Measurements from ENCODE around the gene MEAF6. TPM values are rescaled to one million over a fixed set of nuclear protein-coding genes. Genes with fewer than 3 reads are reported as not detected.
"Not testable (repeated sequence)": the region's sequence is repeated elsewhere in the genome, so short reads cannot be mapped to it uniquely, and the experiment has no call there.

MEAF6 gene
- total RNA-seq, result 94.4 and 95.6 TPM in 2 replicates

GRCh38 chr1:37514350-37515184 is at the start of gene MEAF6:
Gene MEAF6, minus strand, starts transcription at chr1:37514766. Its CDS starts 20 bp downstream, at chr1:37514746.
- Mint-ChIP-seq H3K9me3 (no peaks in the 10 kb centered on the region), H3K36me3 (ENCODE audit: low read depth) (peaks cover 28% of the 10 kb centered on the region), H3K4me3 (peak within 1 kb of the TSS; percentile 98), H3K27ac (peak within 1 kb of the TSS; percentile 97), H3K27me3 (no peaks in the 10 kb centered on the region), H3K4me1 (peaks cover 39% of the 10 kb centered on the region)
- peak; percentile 96 for DNase-seq
- intact Hi-C loops (cut with micrococcal nuclease), result loop anchor here (1.0 to 2.0 kb wide), 3 partner anchors 35 to 176 kb away; partner anchors contain the start of gene SNIP1

- H3K27me3 Mint-ChIP-seq, result no peaks in the 10 kb centered on the region
- peaks cover 6% of the 10 kb centered on the region for H3K4me1 Mint-ChIP-seq
- H3K4me3 Mint-ChIP-seq, result no peak overlapping the region
- H3K9me3 Mint-ChIP-seq, result no peaks in the 10 kb centered on the region
- intact Hi-C loops (cut with micrococcal nuclease), result no loop called here
- H3K27ac Mint-ChIP-seq, result no peak overlapping the region
- DNase-seq, result no peak
- H3K36me3 Mint-ChIP-seq (ENCODE audit: low read depth), result peaks cover 41% of the 10 kb centered on the region
These were observed 48.4 kb upstream of the MEAF6 start for GRCh38 chr1:37562984-37563383.

DNA sequence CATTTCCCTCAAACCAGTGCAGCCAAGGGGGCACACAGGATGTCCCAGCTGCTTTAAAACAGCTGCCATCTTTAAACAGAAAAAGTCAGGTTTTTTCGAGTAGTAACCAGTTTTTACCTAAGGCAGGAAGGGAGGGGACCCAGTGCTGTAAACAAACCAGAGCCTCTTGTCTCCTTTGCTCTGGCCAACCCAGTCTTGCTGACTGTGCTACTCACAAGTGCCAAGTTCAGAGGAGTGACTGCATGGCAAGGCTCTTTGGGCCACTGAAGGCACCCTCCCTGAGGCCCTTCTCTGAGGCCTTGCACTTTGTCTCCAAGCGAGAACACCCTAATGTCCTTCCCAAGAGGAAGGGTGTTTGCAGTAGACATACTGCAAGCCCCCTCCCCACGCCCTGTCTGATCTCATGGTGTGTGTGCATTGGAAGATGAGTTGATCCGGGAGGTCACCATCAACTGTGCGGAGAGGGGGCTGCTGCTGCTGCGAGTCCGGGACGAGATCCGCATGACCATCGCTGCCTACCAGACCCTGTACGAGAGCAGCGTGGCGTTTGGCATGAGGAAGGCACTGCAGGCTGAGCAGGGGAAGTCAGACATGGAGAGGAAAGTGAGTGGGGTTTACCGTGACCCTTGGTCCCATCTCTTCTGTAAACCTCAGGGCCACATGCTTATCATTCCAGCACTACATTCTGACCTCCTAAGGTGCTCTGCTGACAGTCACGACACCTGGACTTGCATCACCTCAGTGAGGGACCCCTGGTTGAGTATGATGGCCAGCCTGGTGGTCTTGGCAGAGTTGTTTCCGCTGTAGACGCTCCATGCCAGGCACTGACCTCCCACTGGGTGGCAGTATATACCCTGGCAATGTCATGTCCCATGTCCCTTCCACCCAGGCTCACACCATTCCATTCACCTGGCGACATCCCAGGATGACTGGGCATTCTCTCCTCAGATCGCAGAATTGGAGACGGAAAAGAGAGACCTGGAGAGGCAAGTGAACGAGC is 46.9 kb upstream of the MEAF6 start:
- no peak overlapping the region for H3K27ac Mint-ChIP-seq

GRCh38 chr1:37560401-37561132 is 46.0 kb upstream of the MEAF6 start:
- Mint-ChIP-seq H3K4me3 (no peak overlapping the region), H3K27me3 (no peaks in the 10 kb centered on the region), H3K4me1 (peaks cover 11% of the 10 kb centered on the region), H3K27ac (peak overlapping the region; percentile 11), H3K36me3 (ENCODE audit: low read depth) (peaks cover 17% of the 10 kb centered on the region), H3K9me3 (no peaks in the 10 kb centered on the region)
- no peak for DNase-seq
- intact Hi-C loops (cut with micrococcal nuclease), result loop anchor here (2.0 kb wide), 1 partner anchor 122 kb away; no protein-coding TSS in a partner anchor

More for the DNA sequence above, 46.9 kb upstream of the MEAF6 start:
- Mint-ChIP-seq H3K36me3 (ENCODE audit: low read depth) (peaks cover 26% of the 10 kb centered on the region), H3K4me1 (peaks cover 10% of the 10 kb centered on the region), H3K27me3 (no peaks in the 10 kb centered on the region), H3K4me3 (no peak overlapping the region), H3K9me3 (no peaks in the 10 kb centered on the region)
- peak; percentile 77 for DNase-seq
- intact Hi-C loops (cut with micrococcal nuclease), result loop anchor here (2.0 kb wide), 1 partner anchor 121 kb away; no protein-coding TSS in a partner anchor

DNA sequence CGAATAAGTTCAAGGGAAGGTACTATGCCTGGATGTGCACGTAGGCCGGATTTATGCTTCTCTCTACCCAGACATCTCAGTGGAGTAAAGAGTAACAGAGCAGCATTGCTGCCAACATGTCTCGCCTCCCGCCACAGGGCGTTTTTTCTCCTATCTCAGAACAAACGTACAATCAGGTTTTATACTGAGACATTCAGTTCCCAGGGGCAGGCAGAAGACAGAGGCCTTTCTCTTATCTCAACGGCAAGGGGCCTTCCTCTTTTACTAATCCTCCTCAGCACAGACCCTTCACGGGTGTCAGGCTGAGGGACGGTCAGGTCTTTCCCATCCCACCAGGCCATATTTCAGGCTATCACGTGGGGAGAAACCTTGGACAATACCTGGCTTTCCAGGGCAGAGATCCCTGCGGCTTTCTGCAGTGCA is 45.4 kb upstream of the MEAF6 start:
- Mint-ChIP-seq H3K4me1 (peaks cover 12% of the 10 kb centered on the region), H3K36me3 (ENCODE audit: low read depth) (peaks cover 11% of the 10 kb centered on the region)
- DNase-seq, H3K9me3 Mint-ChIP-seq, H3K27ac Mint-ChIP-seq, H3K4me3 Mint-ChIP-seq, H3K27me3 Mint-ChIP-seq: not testable (repeated sequence)
- intact Hi-C loops (cut with micrococcal nuclease), result loop anchor here (2.0 kb wide), 1 partner anchor 123 kb away; no protein-coding TSS in a partner anchor

GRCh38 chr1:37559080-37559479 is 44.5 kb upstream of the MEAF6 start:
- peaks cover 7% of the 10 kb centered on the region for H3K36me3 Mint-ChIP-seq (ENCODE audit: low read depth)
- no peak for DNase-seq
- intact Hi-C loops (cut with micrococcal nuclease), result no loop called here
- H3K4me1 Mint-ChIP-seq, result peaks cover 18% of the 10 kb centered on the region
- H3K27ac Mint-ChIP-seq, result no peak overlapping the region
- no peak overlapping the region for H3K4me3 Mint-ChIP-seq
- H3K9me3 Mint-ChIP-seq, result peaks cover 4% of the 10 kb centered on the region
- no peaks in the 10 kb centered on the region for H3K27me3 Mint-ChIP-seq

DNA sequence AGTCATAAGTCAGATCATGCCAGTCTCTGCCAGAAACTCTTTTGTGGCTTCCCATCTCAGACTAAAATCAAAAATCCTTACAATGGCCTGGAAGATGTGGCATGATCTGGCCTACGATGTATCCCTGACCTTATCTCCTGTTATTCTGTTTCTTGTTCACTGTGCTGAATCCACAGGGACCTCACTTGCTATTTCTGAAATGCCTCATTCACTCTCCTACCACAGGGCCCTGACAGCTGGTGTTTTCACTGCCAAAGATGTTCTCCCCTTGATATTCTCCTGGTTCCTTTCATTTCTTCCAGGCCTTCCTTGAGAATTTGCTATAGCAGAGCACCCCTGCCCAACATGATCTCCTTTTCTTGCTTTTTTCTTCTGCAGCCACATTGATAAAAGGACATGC is 43.8 kb upstream of the MEAF6 start:
- DNase-seq, result no peak
- Mint-ChIP-seq H3K36me3 (ENCODE audit: low read depth) (peaks cover 9% of the 10 kb centered on the region), H3K27me3 (no peaks in the 10 kb centered on the region), H3K4me1 (peaks cover 18% of the 10 kb centered on the region), H3K27ac (no peak overlapping the region), H3K4me3 (no peak overlapping the region), H3K9me3 (peaks cover 4% of the 10 kb centered on the region)
- intact Hi-C loops (cut with micrococcal nuclease), result no loop called here

DNA sequence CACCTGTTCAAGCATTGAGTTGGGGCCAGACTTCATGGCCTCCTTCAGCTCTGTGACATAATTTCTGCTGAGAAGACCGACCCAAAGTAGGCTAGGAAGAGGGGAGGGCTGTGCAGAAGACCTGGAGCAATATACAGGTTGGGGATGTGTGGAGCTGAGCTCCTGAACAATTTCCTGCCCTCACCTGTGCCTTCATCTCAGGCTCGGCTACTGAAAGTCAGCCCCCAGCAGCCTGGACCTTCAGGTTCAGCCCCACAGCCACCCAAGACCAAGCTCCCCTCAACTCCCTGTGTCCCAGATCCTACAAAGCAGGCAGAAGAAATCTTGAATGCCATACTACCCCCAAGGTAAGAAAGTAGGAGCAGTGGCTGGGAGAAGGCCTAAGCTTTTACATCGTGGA is 42.8 kb upstream of the MEAF6 start:
- no peak for DNase-seq
- Mint-ChIP-seq H3K36me3 (ENCODE audit: low read depth) (peaks cover 14% of the 10 kb centered on the region), H3K4me3 (no peak overlapping the region), H3K27ac (peak overlapping the region; percentile 7), H3K9me3 (peaks cover 4% of the 10 kb centered on the region), H3K4me1 (peaks cover 27% of the 10 kb centered on the region), H3K27me3 (no peaks in the 10 kb centered on the region)
- intact Hi-C loops (cut with micrococcal nuclease), result no loop called here

GRCh38 chr1:37556712-37557196 is 42.2 kb upstream of the MEAF6 start, which contains the start of gene DNALI1:
Gene DNALI1, plus strand, starts transcription at chr1:37556940. Its CDS starts 55 bp downstream, at chr1:37556995.
- H3K27ac Mint-ChIP-seq, result peak within 1 kb of the TSS; percentile 26
- H3K27me3 Mint-ChIP-seq, result no peaks in the 10 kb centered on the region
- peaks cover 34% of the 10 kb centered on the region for H3K4me1 Mint-ChIP-seq
- H3K4me3 Mint-ChIP-seq, result no peak within 1 kb of the TSS
- peaks cover 18% of the 10 kb centered on the region for H3K36me3 Mint-ChIP-seq (ENCODE audit: low read depth)
- peak; percentile 81 for DNase-seq
- H3K9me3 Mint-ChIP-seq, result peaks cover 4% of the 10 kb centered on the region
- intact Hi-C loops (cut with micrococcal nuclease), result no loop called here

DNA sequence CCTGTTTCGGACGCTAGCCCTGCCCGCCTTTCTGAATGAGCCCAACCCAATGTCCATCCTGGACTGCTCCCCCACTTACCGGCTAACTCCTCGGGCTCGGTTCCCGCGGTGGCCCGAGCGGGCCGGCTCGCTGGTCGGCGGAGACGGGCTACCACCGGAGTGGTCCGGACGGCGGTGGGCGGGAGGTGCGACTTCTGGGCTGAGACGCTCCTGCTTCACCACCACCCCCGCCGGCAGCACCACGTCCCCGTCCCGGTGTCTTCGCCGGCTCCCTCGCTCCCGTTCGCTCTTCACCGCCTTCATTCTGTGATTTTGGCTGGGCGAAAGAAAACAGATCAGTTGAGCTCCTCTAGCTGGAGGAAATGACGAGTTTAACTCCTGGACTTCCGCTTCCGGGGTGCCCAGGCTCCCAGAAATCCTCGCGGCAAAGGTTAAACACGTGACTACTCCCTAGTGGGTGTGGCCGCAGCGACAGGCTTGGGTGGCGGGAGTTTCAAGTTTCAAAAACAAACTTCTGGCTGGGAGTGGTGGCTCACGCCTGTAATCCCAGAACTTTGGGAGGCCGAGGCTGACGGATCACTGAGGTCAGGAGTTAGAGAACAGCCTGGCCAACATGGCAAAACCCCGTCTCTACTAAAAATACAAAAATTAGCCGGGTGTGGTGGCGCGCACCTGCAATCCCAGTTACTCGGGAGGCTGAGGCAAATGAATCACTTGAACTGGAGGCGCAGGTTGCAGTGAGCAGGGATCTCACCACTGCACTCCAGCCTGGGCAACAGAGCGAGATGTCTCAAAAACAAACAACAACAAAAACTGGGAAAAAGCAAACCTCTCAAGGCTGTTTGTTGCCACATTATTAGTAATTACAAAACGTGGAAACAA is 39.6 kb upstream of the MEAF6 start, which contains the start of gene SNIP1:
Gene SNIP1, minus strand, starts transcription at position 367 of the 882 bp plus-strand sequence. Its CDS starts 64 bp downstream, at position 303.
- H3K9me3 Mint-ChIP-seq, result peaks cover 4% of the 10 kb centered on the region
- intact Hi-C loops (cut with micrococcal nuclease), result loop anchor here (1.0 to 5.0 kb wide), 4 partner anchors 39 to 138 kb away; partner anchors contain the start of genes CDCA8, GNL2 and MEAF6
- peak within 1 kb of the TSS; percentile 97 for H3K27ac Mint-ChIP-seq
- no peaks in the 10 kb centered on the region for H3K27me3 Mint-ChIP-seq
- H3K4me1 Mint-ChIP-seq, result peaks cover 46% of the 10 kb centered on the region
- peak; percentile 97 for DNase-seq
- peaks cover 28% of the 10 kb centered on the region for H3K36me3 Mint-ChIP-seq (ENCODE audit: low read depth)
- H3K4me3 Mint-ChIP-seq, result peak within 1 kb of the TSS; percentile 98

GRCh38 chr1:37553598-37553926 is 39.0 kb upstream of the MEAF6 start:
- intact Hi-C loops (cut with micrococcal nuclease), result loop anchor here (5.0 kb wide), 1 partner anchor 139 kb away; the partner anchor contains the start of gene CDCA8
- Mint-ChIP-seq H3K9me3 (peaks cover 4% of the 10 kb centered on the region), H3K4me3 (peak overlapping the region; percentile 98), H3K27me3 (no peaks in the 10 kb centered on the region), H3K27ac (peak overlapping the region; percentile 97), H3K36me3 (ENCODE audit: low read depth) (peaks cover 34% of the 10 kb centered on the region), H3K4me1 (peaks cover 47% of the 10 kb centered on the region)
- no peak for DNase-seq

- DNase-seq, result no peak
- H3K27ac Mint-ChIP-seq, result no peak overlapping the region
- H3K4me3 Mint-ChIP-seq, result no peak overlapping the region
- H3K27me3 Mint-ChIP-seq, result no peaks in the 10 kb centered on the region
- H3K9me3 Mint-ChIP-seq, result peaks cover 3% of the 10 kb centered on the region
- peaks cover 40% of the 10 kb centered on the region for H3K4me1 Mint-ChIP-seq
- H3K36me3 Mint-ChIP-seq (ENCODE audit: low read depth), result peaks cover 54% of the 10 kb centered on the region
- intact Hi-C loops (cut with micrococcal nuclease), result no loop called here
These were observed 34.8 kb upstream of the MEAF6 start for GRCh38 chr1:37549341-37549740.
